Endothelial cell of umbilical vein (primary cell): ENCODE data around the gene EIF3I. TPM values are rescaled to one million over a fixed set of nuclear protein-coding genes. Genes with fewer than 3 reads are reported as not detected.

Source experiments
- BruUV-seq: library from RNA; stranded (reverse); fragments of 400-500 nt; replicated peaks from 2 replicates; lab custom pipeline; 2021; lab: Mats Ljungman, UMichigan
- CTCF ChIA-PET: fragments of 300-600, 350-600 bp; sonication (Branson Sonifier 250); formaldehyde crosslinking; loops from one replicate; lab custom pipeline; 2021; ENCODE audit warnings: antibody characterized with exemption, inconsistent platforms; lab: Charles Lee
- POLR2A ChIA-PET: fragments of 300-600, 350-600 bp; sonication (Branson Sonifier 250); formaldehyde crosslinking; loops from one replicate; lab custom pipeline; 2021; ENCODE audit warnings: antibody characterized with exemption, inconsistent platforms; lab: Charles Lee
- DNase-seq: peaks from one replicate; pipeline ENCODE4 v3.0.0-alpha.2; 2011; ENCODE audit warnings: low read depth, low spot score
- FAIRE-seq: peaks from 2 replicates; lab custom pipeline; 2011; peaks lifted over from hg19 to GRCh38; lab: Jason Lieb, UNC
- H2AFZ ChIP-seq: 2 replicates; pipeline ENCODE4 v1.6.0; 2012; ENCODE audit warnings: low read depth, low read length, control low read depth, inconsistent platforms
- H3K27ac ChIP-seq: 2 replicates; pipeline ENCODE4 v1.5.1; 2011; ENCODE audit warnings: low read depth, mild to moderate bottlenecking, control low read depth, low read length, moderate library complexity; ENCODE audit not compliant: insufficient read depth
- H3K27me3 ChIP-seq, 2 experiments: 2 replicates each; pipeline versions ENCODE4 v1.6.0 to v1.6.1; 2011; ENCODE audit warnings: low read length in 2 of 2, mixed read lengths in 1 of 2; ENCODE audit not compliant: control insufficient read depth in 2 of 2, insufficient read depth in 2 of 2
- H3K36me3 ChIP-seq, 2 experiments: 2 replicates in 1 of 2; 3 replicates in 1 of 2; pipeline ENCODE4 v1.5.1; 2011; ENCODE audit warnings: low read length in 2 of 2, mild to moderate bottlenecking in 1 of 2, moderate library complexity in 1 of 2; ENCODE audit not compliant: control insufficient read depth in 2 of 2, insufficient read depth in 2 of 2; ENCODE audit errors: extremely low read depth in 1 of 2
- H3K4me1 ChIP-seq: 3 replicates; pipeline ENCODE4 v1.5.1; 2011; ENCODE audit warnings: mild to moderate bottlenecking, low read length; ENCODE audit not compliant: control insufficient read depth, insufficient read depth; ENCODE audit errors: extremely low read depth
- H3K4me2 ChIP-seq: 2 replicates; pipeline ENCODE4 v1.6.1; 2011; ENCODE audit warnings: low read length, control low read depth, mixed read lengths; ENCODE audit not compliant: insufficient read depth
- H3K4me3 ChIP-seq, 3 experiments: fragments of 200-600 bp in 1 of 3; sonication (generic), shearing (Covaris generic) in 1 of 3; replicated peaks in 1 of 3; 2 replicates each; pipeline ENCODE4 v1.5.1; 2011 to 2016; ENCODE audit warnings: control low read depth in 3 of 3, low read length in 3 of 3, mild to moderate bottlenecking in 2 of 3, inconsistent platforms in 1 of 3, low read depth in 1 of 3, moderate library complexity in 1 of 3; ENCODE audit not compliant: insufficient read depth in 1 of 3
- H3K79me2 ChIP-seq: 2 replicates; pipeline ENCODE4 v1.6.0; 2012; ENCODE audit warnings: low read length, inconsistent platforms; ENCODE audit not compliant: control insufficient read depth, insufficient read depth
- H3K9ac ChIP-seq: replicated peaks from 2 replicates; pipeline ENCODE3; 2011; ENCODE audit warnings: low read length, control low read depth; ENCODE audit not compliant: insufficient read depth; ENCODE audit errors: extremely low read depth
- H3K9me1 ChIP-seq: replicated peaks from 3 replicates; pipeline ENCODE4 v1.6.0; 2011; ENCODE audit warnings: mild to moderate bottlenecking, low read length; ENCODE audit not compliant: control insufficient read depth, insufficient read depth; ENCODE audit errors: extremely low read depth
- H3K9me3 ChIP-seq: replicated peaks from 2 replicates; pipeline ENCODE4 v1.5.1; 2012; ENCODE audit warnings: low read length, inconsistent platforms; ENCODE audit not compliant: control insufficient read depth, insufficient read depth
- H4K20me1 ChIP-seq: replicated peaks from 2 replicates; pipeline ENCODE3; 2011; ENCODE audit warnings: mild to moderate bottlenecking, low read length; ENCODE audit not compliant: control insufficient read depth, insufficient read depth; ENCODE audit errors: extremely low read depth
- EZH2 ChIP-seq: IDR thresholded peaks from 2 replicates; pipeline ENCODE4 v1.6.1; 2012; ENCODE audit warnings: borderline replicate concordance, low read depth, mild to moderate bottlenecking, moderate library complexity, low read length, inconsistent platforms; ENCODE audit not compliant: severe bottlenecking
- FOS ChIP-seq: IDR thresholded peaks from 2 replicates; pipeline ENCODE4 v1.6.1; 2011; ENCODE audit warnings: mild to moderate bottlenecking, low read length, moderate library complexity, borderline replicate concordance; ENCODE audit not compliant: insufficient read depth
- JUN ChIP-seq: IDR thresholded peaks from 2 replicates; pipeline ENCODE4 v1.6.1; 2011; ENCODE audit warnings: borderline replicate concordance, low read depth; ENCODE audit not compliant: insufficient read length, insufficient read depth
- MYC ChIP-seq: IDR thresholded peaks from one replicate; pipeline ENCODE4 v1.6.1; 2011; ENCODE audit warnings: mild to moderate bottlenecking, low read depth, low read length
- POLR2AphosphoS5 ChIP-seq: IDR thresholded peaks from 2 replicates; pipeline ENCODE4 v1.6.1; 2012; ENCODE audit warnings: low read depth, mild to moderate bottlenecking, control low read depth, low read length, moderate library complexity; ENCODE audit not compliant: insufficient read depth
- dilution Hi-C: fragments of 300-500 bp; cut with MboI; formaldehyde crosslinking; loops from one replicate; pipeline ENCODE4 v1.15.0; 2019; ENCODE audit warnings: low sequenced_read_pairs; ENCODE audit not compliant: extremely low pct_ligation_motif_present
- intact Hi-C: fragments of 100-400 bp; cut with micrococcal nuclease; formaldehyde crosslinking; loops from one replicate; pipeline ENCODE4 v1.10.0; 2022
- polyA plus RNA-seq, 4 experiments: library from polyadenylated mRNA; depleted of rRNA in 3 of 4; stranded (reverse) in 3 of 4; unstranded in 1 of 4; fragments of >200 nt; gene quantifications; 2 replicates each; pipeline versions ENCODE4 v1.2.1 to v1.2.3, GENCODE V29; 2011 to 2012; ENCODE audit warnings: missing spikeins in 1 of 4
- total RNA-seq: library from RNA; stranded (reverse); gene quantifications from 2 replicates; pipeline ENCODE4 v1.2.3, GENCODE V29; 2021
- TF ChIP-seq, protein P1 (sequence below), 2 donors: IDR thresholded peaks; 1 replicate in 1 of 2; 2 replicates in 1 of 2; pipeline ENCODE4 v1.5.1; 2011; ENCODE audit warnings: low read length in 2 of 2, mild to moderate bottlenecking in 2 of 2, moderate library complexity in 2 of 2, control low read depth in 1 of 2, inconsistent platforms in 1 of 2, low read depth in 1 of 2; ENCODE audit not compliant: insufficient read depth in 1 of 2; ENCODE audit errors: extremely low read depth in 1 of 2

EIF3I gene
- total and polyA plus RNA-seq, 2 donors (not counting 3 experiments of a cell fraction or from before 2014, with no cell fraction given): 186 to 331 TPM

GRCh38 chr1:32221581-32221979 is 627 bp upstream of the EIF3I start:
- no peak for FAIRE-seq
- H3K27ac ChIP-seq: peak overlapping the region; percentile 41
- H3K79me2 ChIP-seq: peaks cover 24% of the 10 kb centered on the region
- H3K9me3 ChIP-seq: no peaks in the 10 kb centered on the region
- H2AFZ ChIP-seq: peak overlapping the region; percentile 83
- H4K20me1 ChIP-seq: no peaks in the 10 kb centered on the region
- ChIA-PET CTCF (interaction anchor here (1.4 to 2.3 kb wide), 2 partner anchors 19 to 95 kb away, joined by 6 to 7 read pairs; no protein-coding TSS in a partner anchor), POLR2A (interaction anchor here (0.5 kb wide), 1 partner anchor 574 kb away, joined by 4 read pairs; no protein-coding TSS in a partner anchor)
- no peaks in the 10 kb centered on the region for H3K27me3 ChIP-seq
- BruUV-seq: TSS peak; percentile 39
- intact Hi-C loops: loop anchor here (5.0 kb wide), 1 partner anchor 116 kb away; the partner anchor contains the start of gene MARCKSL1
- peaks cover 7 to 12% of the 10 kb centered on the region in 2 experiments for H3K36me3 ChIP-seq
- dilution Hi-C loops: no loop called here
- peaks cover 26% of the 10 kb centered on the region for H3K4me1 ChIP-seq
- peak overlapping the region; percentile 45 for H3K9ac ChIP-seq
- no peak for DNase-seq
- no peak for TF ChIP-seq FOS
- TF ChIP-seq POLR2AphosphoS5: no peak
- no peak for TF ChIP-seq EZH2
- peak overlapping the region; percentile 79 to 81 (median 80) for H3K4me3 ChIP-seq
- H3K4me2 ChIP-seq: peak overlapping the region; percentile 86
- H3K9me1 ChIP-seq: no peaks in the 10 kb centered on the region

DNA sequence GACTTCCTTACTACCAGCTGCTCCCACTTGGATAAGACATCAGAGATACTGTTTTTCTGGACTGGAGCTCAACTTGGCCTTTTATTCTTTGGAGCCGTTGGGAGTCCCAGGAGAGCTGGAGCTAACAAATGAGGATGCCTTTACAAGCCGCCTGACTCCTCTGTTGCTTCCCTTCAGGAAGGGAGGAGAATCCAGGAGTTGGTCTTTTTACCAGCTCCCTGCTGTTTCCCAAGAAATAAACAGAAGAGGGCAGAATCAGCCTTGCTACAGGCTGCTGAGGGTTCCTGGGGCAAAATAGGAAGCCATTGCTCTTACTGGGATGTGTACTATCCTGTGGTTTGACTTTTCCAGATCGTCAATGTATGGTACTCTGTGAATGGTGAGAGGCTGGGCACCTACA is 1.5 kb downstream of the EIF3I start:
- Histone ChIP-seq H3K36me3 (peaks cover 12 to 17% of the 10 kb centered on the region in 2 experiments), H3K9me3 (no peaks in the 10 kb centered on the region), H3K27me3 (no peaks in the 10 kb centered on the region), H3K79me2 (peaks cover 24% of the 10 kb centered on the region), H3K9ac (no peak overlapping the region), H3K4me2 (peak overlapping the region; percentile 86), H2AFZ (no peak overlapping the region), H4K20me1 (no peaks in the 10 kb centered on the region), H3K27ac (peak overlapping the region; percentile 16), H3K9me1 (no peaks in the 10 kb centered on the region), H3K4me3 (no peak overlapping the region), H3K4me1 (peaks cover 26% of the 10 kb centered on the region)
- ChIA-PET POLR2A (interaction anchor here (0.6 to 2.4 kb wide), 2 partner anchors 109 to 112 kb away, joined by 3 to 8 read pairs; partner anchors contain the start of gene MARCKSL1), CTCF (interaction anchor here (0.6 to 2.4 kb wide), 16 partner anchors 8 to 190 kb away, joined by 3 to 33 read pairs (median 4); partner anchors contain the start of genes BSDC1 and MARCKSL1)
- DNase-seq (peak; percentile 59), FAIRE-seq (no peak)
- intact Hi-C loops: loop anchor here (2.0 to 5.0 kb wide), 3 partner anchors 17 to 191 kb away; partner anchors contain the start of gene MARCKSL1
- dilution Hi-C loops: no loop called here
- TF ChIP-seq, protein P1, sequence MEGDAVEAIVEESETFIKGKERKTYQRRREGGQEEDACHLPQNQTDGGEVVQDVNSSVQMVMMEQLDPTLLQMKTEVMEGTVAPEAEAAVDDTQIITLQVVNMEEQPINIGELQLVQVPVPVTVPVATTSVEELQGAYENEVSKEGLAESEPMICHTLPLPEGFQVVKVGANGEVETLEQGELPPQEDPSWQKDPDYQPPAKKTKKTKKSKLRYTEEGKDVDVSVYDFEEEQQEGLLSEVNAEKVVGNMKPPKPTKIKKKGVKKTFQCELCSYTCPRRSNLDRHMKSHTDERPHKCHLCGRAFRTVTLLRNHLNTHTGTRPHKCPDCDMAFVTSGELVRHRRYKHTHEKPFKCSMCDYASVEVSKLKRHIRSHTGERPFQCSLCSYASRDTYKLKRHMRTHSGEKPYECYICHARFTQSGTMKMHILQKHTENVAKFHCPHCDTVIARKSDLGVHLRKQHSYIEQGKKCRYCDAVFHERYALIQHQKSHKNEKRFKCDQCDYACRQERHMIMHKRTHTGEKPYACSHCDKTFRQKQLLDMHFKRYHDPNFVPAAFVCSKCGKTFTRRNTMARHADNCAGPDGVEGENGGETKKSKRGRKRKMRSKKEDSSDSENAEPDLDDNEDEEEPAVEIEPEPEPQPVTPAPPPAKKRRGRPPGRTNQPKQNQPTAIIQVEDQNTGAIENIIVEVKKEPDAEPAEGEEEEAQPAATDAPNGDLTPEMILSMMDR (IDR thresholded peaks at IDR 0.05; ENCODE audit: extremely low read depth in 1 of 2, insufficient read depth in 1 of 2, low read depth in 1 of 2, low read length in 2 of 2): peak in 1 of 2 donors; percentile 35
- no peak for TF ChIP-seq MYC
- TF ChIP-seq JUN: no peak
- TF ChIP-seq EZH2: no peak
- no TSS peak for BruUV-seq
